ENCODE data around the gene MTAP.

MTAP gene

GRCh38 chr9:21852754-21853153, 50.3 kb downstream of the MTAP start:
- DNase-seq (ENCODE audit: low read depth) = no peak

DNA sequence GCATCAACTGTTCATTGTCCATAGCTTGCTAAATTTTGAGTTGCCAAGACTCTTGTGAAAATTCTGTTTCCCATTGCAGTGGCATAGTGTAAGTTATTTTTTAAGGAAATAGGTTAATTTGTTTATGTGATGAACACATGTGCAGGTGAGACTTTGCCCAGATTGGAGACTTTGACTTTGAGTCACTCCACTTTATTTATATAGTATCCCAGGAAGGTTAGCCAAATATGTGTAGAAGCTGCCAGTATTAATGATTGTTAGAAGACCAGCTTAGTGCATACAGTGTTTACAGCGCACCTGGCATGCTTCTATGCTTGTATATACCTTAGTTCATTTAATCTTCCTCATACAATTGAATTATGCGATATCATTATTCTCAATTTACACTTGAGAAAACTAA, 51.0 kb downstream of the MTAP start:
- TF ChIP-seq, protein P1, sequence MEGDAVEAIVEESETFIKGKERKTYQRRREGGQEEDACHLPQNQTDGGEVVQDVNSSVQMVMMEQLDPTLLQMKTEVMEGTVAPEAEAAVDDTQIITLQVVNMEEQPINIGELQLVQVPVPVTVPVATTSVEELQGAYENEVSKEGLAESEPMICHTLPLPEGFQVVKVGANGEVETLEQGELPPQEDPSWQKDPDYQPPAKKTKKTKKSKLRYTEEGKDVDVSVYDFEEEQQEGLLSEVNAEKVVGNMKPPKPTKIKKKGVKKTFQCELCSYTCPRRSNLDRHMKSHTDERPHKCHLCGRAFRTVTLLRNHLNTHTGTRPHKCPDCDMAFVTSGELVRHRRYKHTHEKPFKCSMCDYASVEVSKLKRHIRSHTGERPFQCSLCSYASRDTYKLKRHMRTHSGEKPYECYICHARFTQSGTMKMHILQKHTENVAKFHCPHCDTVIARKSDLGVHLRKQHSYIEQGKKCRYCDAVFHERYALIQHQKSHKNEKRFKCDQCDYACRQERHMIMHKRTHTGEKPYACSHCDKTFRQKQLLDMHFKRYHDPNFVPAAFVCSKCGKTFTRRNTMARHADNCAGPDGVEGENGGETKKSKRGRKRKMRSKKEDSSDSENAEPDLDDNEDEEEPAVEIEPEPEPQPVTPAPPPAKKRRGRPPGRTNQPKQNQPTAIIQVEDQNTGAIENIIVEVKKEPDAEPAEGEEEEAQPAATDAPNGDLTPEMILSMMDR (conservative IDR thresholded peaks at IDR 0.05; ENCODE audit: control insufficient read depth, insufficient read depth, low read depth, low read length) = no peak
- no peak for DNase-seq (ENCODE audit: low read depth)
- H3K4me3 ChIP-seq (ENCODE audit: control insufficient read depth, low read depth, low read length) = no peak overlapping the region

More at GRCh38 chr9:21852754-21853153, 50.3 kb downstream of the MTAP start:
- TF ChIP-seq, protein P1 (conservative IDR thresholded peaks at IDR 0.05; ENCODE audit: control insufficient read depth, insufficient read depth, low read depth, low read length) = no peak
- no peak overlapping the region for H3K4me3 ChIP-seq (ENCODE audit: control insufficient read depth, low read depth, low read length)

DNA sequence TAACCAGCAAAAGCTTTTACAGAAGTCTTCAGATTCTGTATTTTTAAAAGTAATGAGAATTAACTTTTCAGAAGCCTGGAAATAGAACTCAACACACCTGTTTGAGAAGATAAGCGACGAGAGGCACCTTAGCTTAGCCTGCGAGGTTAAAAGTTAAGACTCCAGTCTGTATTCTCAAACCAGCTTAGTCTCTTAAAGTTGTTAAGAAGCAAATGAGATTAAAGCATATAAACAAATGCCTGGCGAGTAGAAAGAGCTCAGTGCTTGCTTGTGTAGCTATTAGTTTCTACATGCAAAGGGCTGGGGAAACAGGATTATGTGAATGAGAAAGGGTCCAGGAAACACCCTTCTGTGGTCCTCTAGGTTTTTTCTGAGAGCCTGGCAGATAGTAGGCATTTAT, 51.7 kb downstream of the MTAP start:
- TF ChIP-seq, protein P1 (conservative IDR thresholded peaks at IDR 0.05; ENCODE audit: control insufficient read depth, insufficient read depth, low read depth, low read length) = no peak
- DNase-seq (ENCODE audit: low read depth) = no peak
- no peak overlapping the region for H3K4me3 ChIP-seq (ENCODE audit: control insufficient read depth, low read depth, low read length)

DNA sequence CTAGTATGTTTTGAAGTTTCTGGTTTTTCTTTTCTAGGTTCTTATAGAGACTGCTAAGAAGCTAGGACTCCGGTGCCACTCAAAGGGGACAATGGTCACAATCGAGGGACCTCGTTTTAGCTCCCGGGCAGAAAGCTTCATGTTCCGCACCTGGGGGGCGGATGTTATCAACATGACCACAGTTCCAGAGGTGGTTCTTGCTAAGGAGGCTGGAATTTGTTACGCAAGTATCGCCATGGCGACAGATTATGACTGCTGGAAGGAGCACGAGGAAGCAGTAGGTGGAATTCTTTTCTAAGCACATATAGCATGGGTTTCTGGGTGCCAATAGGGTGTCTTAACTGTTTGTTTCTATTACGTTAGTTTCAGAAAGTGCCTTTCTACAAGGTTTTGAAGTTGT, 52.2 kb downstream of the MTAP start:
- TF ChIP-seq, protein P1 (conservative IDR thresholded peaks at IDR 0.05; ENCODE audit: control insufficient read depth, insufficient read depth, low read depth, low read length) = no peak
- no peak overlapping the region for H3K4me3 ChIP-seq (ENCODE audit: control insufficient read depth, low read depth, low read length)
- peak; percentile 71 for DNase-seq (ENCODE audit: low read depth)

- TF ChIP-seq, protein P1 (conservative IDR thresholded peaks at IDR 0.05; ENCODE audit: control insufficient read depth, insufficient read depth, low read depth, low read length) = no peak
- no peak overlapping the region for H3K4me3 ChIP-seq (ENCODE audit: control insufficient read depth, low read depth, low read length)
- DNase-seq (ENCODE audit: low read depth) = peak; percentile 83
Observed at GRCh38 chr9:21856301-21857094, 54.1 kb downstream of the MTAP start.

DNA sequence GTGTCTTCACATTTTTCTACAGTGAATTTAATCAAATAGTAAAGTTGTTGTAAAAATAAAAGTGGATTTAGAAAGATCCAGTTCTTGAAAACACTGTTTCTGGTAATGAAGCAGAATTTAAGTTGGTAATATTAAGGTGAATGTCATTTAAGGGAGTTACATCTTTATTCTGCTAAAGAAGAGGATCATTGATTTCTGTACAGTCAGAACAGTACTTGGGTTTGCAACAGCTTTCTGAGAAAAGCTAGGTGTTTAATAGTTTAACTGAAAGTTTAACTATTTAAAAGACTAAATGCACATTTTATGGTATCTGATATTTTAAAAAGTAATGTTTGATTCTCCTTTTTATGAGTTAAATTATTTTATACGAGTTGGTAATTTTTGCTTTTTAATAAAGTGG, 60.4 kb downstream of the MTAP start:
- TF ChIP-seq, protein P1 (conservative IDR thresholded peaks at IDR 0.05; ENCODE audit: control insufficient read depth, insufficient read depth, low read depth, low read length) = no peak
- no peak for DNase-seq (ENCODE audit: low read depth)

More for the DNA sequence above, 60.4 kb downstream of the MTAP start:
- no peak overlapping the region for H3K4me3 ChIP-seq (ENCODE audit: control insufficient read depth, low read depth, low read length)
